GM23248 (cell line): Measurements from ENCODE around the gene ADPRHL1. TPM values are rescaled to one million over a fixed set of nuclear protein-coding genes. Genes with fewer than 3 reads are reported as not detected.

Experiments
- DNase-seq: peaks from one replicate; pipeline ENCODE4 v3.0.0-alpha.2; 2015
- H2AFZ ChIP-seq: fragments of 200-600 bp; sonication (generic); 2 replicates; pipeline ENCODE4 v1.6.1; 2016; ENCODE audit warnings: antibody characterized with exemption
- H3F3A ChIP-seq: fragments of 200-600 bp; sonication (generic); 2 replicates; pipeline ENCODE4 v1.6.1; 2016; ENCODE audit warnings: mild to moderate bottlenecking, antibody characterized with exemption, mixed run types; ENCODE audit not compliant: insufficient read depth
- H3K27ac ChIP-seq: fragments of 200-600 bp; sonication (generic); 2 replicates; pipeline ENCODE4 v1.5.1; 2016; ENCODE audit warnings: mild to moderate bottlenecking
- H3K27me3 ChIP-seq: fragments of 200-600 bp; sonication (generic); replicated peaks from 2 replicates; pipeline ENCODE4 v1.6.1; 2016; ENCODE audit warnings: mild to moderate bottlenecking; ENCODE audit not compliant: insufficient read depth
- H3K36me3 ChIP-seq: fragments of 200-600 bp; sonication (generic); 2 replicates; pipeline ENCODE4 v1.6.1; 2016; ENCODE audit warnings: low read depth, mild to moderate bottlenecking
- H3K4me1 ChIP-seq: fragments of 200-600 bp; sonication (generic); 2 replicates; pipeline ENCODE4 v1.6.1; 2016; ENCODE audit warnings: mild to moderate bottlenecking; ENCODE audit not compliant: insufficient read depth
- H3K4me2 ChIP-seq: fragments of 200-600 bp; sonication (generic); one replicate; pipeline ENCODE4 v1.6.1; 2016; ENCODE audit warnings: mild to moderate bottlenecking; ENCODE audit not compliant: unreplicated experiment
- H3K4me3 ChIP-seq: fragments of 200-600 bp; sonication (generic); 2 replicates; pipeline ENCODE4 v1.5.1; 2016; ENCODE audit warnings: mild to moderate bottlenecking
- H3K79me2 ChIP-seq: fragments of 200-600 bp; sonication (generic); 2 replicates; pipeline ENCODE4 v1.6.1; 2016; ENCODE audit warnings: mild to moderate bottlenecking; ENCODE audit not compliant: insufficient read depth
- H3K9ac ChIP-seq: fragments of 200-600 bp; sonication (generic); 2 replicates; pipeline ENCODE4 v1.6.1; 2016; ENCODE audit warnings: mild to moderate bottlenecking
- H3K9me2 ChIP-seq: fragments of 200-600 bp; sonication (generic); 2 replicates; pipeline ENCODE4 v1.6.1; 2016; ENCODE audit warnings: mixed run types, mild to moderate bottlenecking, moderate library complexity; ENCODE audit not compliant: insufficient read depth
- H3K9me3 ChIP-seq: fragments of 200-600 bp; sonication (generic); one replicate; pipeline ENCODE4 v1.6.1; 2017; ENCODE audit warnings: low read depth
- H4K20me1 ChIP-seq: fragments of 200-600 bp; sonication (generic); 2 replicates; pipeline ENCODE4 v1.6.0; 2016; ENCODE audit not compliant: insufficient read depth
- EZH2 ChIP-seq: fragments of 200-600 bp; sonication (generic); IDR thresholded peaks from 2 replicates; pipeline ENCODE4 v1.6.1; 2018; ENCODE audit warnings: antibody characterized with exemption, mild to moderate bottlenecking; ENCODE audit not compliant: insufficient read depth, poor library complexity, severe bottlenecking
- EZH2phosphoT487 ChIP-seq: fragments of 200-600 bp; sonication (generic); IDR thresholded peaks from 2 replicates; pipeline ENCODE4 v1.6.1; 2018; ENCODE audit warnings: antibody characterized with exemption, moderate library complexity, mild to moderate bottlenecking, low read depth; ENCODE audit not compliant: insufficient read depth
- WGBS, 2 experiments: methylation state at CpG; one replicate each; pipeline ENCODE4 v1.1.6; 2015 to 2017; ENCODE audit warnings: low lambda C conversion rate in 2 of 2, low coverage in 1 of 2; ENCODE audit errors: missing lambda C conversion rate in 2 of 2; 5-methylcytosine and 5-hydroxymethylcytosine counted together
- in situ Hi-C: fragments of 300-500 bp; cut with MboI; formaldehyde crosslinking; loops from 2 replicates; pipeline ENCODE4 v1.15.0; 2020
- polyA plus RNA-seq: library from polyadenylated mRNA; unstranded; fragments of >200 nt; fragmentation: Nextera tagmentation; extraction: Ambion mirVana; gene quantifications from 2 replicates; pipeline ENCODE4 v1.2.1, GENCODE V29; 2016
- total RNA-seq: library from RNA; depleted of rRNA; stranded (reverse); fragments of >200 nt; shearing (Covaris generic); gene quantifications from 2 replicates; pipeline ENCODE4 v1.2.3, GENCODE V29; 2014

The ADPRHL1 gene
- total and polyA plus RNA-seq, 2 experiments from 2014 or later: 1.8 to 2.2 TPM

- Histone ChIP-seq H3K27me3 (no peaks in the 10 kb centered on the region), H3K4me1 (peaks cover 6% of the 10 kb centered on the region; the same call in 1 of the 2 replicates), H3K79me2 (no peaks in the 10 kb centered on the region), H3K36me3 (no peaks in the 10 kb centered on the region), H3K9me3 (no peaks in the 10 kb centered on the region), H3K4me2 (peak overlapping the region; percentile 5), H3K9me2 (no peaks in the 10 kb centered on the region), H2AFZ (peak overlapping the region; percentile 8; the same call in 1 of the 2 replicates), H3K9ac (no peak overlapping the region), H3K27ac (no peak overlapping the region), H3K4me3 (no peak overlapping the region), H4K20me1 (no peaks in the 10 kb centered on the region), H3F3A (0 out of 2 replicates have a peak, but pooled peaks cover 7% of the 10 kb centered on the region)
- in situ Hi-C loops: no loop called here
- TF ChIP-seq EZH2 (no peak), EZH2phosphoT487 (no peak)
- WGBS, 2 experiments: 17 to 22% methylated on average over 15 of the region's 15 CpGs
- DNase-seq: peak; percentile 58
These were observed 31.5 kb downstream of the ADPRHL1 start for GRCh38 chr13:113421673-113422270.

- no peak overlapping the region for H2AFZ ChIP-seq
- DNase-seq: peak; percentile 20
- in situ Hi-C loops: no loop called here
- peaks cover 6% of the 10 kb centered on the region; the same call in 1 of the 2 replicates for H3K4me1 ChIP-seq
- H3K9me3 ChIP-seq: no peaks in the 10 kb centered on the region
- H3K27me3 ChIP-seq: no peaks in the 10 kb centered on the region
- no peaks in the 10 kb centered on the region for H4K20me1 ChIP-seq
- no peaks in the 10 kb centered on the region for H3K9me2 ChIP-seq
- WGBS, 2 experiments: 38 to 43% methylated on average over 14 to 27 of the region's 38 CpGs
- H3K4me2 ChIP-seq: peak overlapping the region; percentile 5
- H3F3A ChIP-seq: 0 out of 2 replicates have a peak, but pooled peaks cover 7% of the 10 kb centered on the region
- TF ChIP-seq EZH2phosphoT487: no peak
- TF ChIP-seq EZH2: no peak
- no peak overlapping the region for H3K27ac ChIP-seq
- no peak overlapping the region for H3K9ac ChIP-seq
- H3K4me3 ChIP-seq: no peak overlapping the region
- H3K79me2 ChIP-seq: no peaks in the 10 kb centered on the region
- no peaks in the 10 kb centered on the region for H3K36me3 ChIP-seq
These were observed 32.3 kb downstream of the ADPRHL1 start for GRCh38 chr13:113420833-113421600.

- no peak overlapping the region for H2AFZ ChIP-seq
- no peaks in the 10 kb centered on the region for H3K9me3 ChIP-seq
- H3F3A ChIP-seq: 0 out of 2 replicates have a peak, but pooled peaks cover 7% of the 10 kb centered on the region
- H3K4me1 ChIP-seq: peaks cover 6% of the 10 kb centered on the region; the same call in 1 of the 2 replicates
- H3K4me3 ChIP-seq: no peak overlapping the region
- H3K9ac ChIP-seq: no peak overlapping the region
- 84 to 88% methylated on average over 15 of the region's 15 CpGs for WGBS, 2 experiments
- DNase-seq: no peak
- in situ Hi-C loops: no loop called here
- no peaks in the 10 kb centered on the region for H4K20me1 ChIP-seq
- no peaks in the 10 kb centered on the region for H3K79me2 ChIP-seq
- no peaks in the 10 kb centered on the region for H3K27me3 ChIP-seq
- H3K36me3 ChIP-seq: no peaks in the 10 kb centered on the region
- H3K9me2 ChIP-seq: no peaks in the 10 kb centered on the region
- TF ChIP-seq EZH2: no peak
- no peak for TF ChIP-seq EZH2phosphoT487
- no peak overlapping the region for H3K27ac ChIP-seq
- no peak overlapping the region for H3K4me2 ChIP-seq
These were observed 33.1 kb downstream of the ADPRHL1 start for GRCh38 chr13:113420232-113420631.

GRCh38 chr13:113419531-113420193, 33.6 kb downstream of the ADPRHL1 start:
- in situ Hi-C loops: no loop called here

More at GRCh38 chr13:113419531-113420193, 33.6 kb downstream of the ADPRHL1 start:
- H3K9me3 ChIP-seq: no peaks in the 10 kb centered on the region
- no peaks in the 10 kb centered on the region for H3K36me3 ChIP-seq
- H3K4me1 ChIP-seq: peaks cover 6% of the 10 kb centered on the region; the same call in 1 of the 2 replicates
- WGBS, 2 experiments: 92% methylated on average over 18 of the region's 18 CpGs
- H3K9me2 ChIP-seq: no peaks in the 10 kb centered on the region
- H3K4me3 ChIP-seq: no peak overlapping the region
- H3K79me2 ChIP-seq: no peaks in the 10 kb centered on the region
- H3K27me3 ChIP-seq: no peaks in the 10 kb centered on the region
- H4K20me1 ChIP-seq: no peaks in the 10 kb centered on the region
- no peak overlapping the region for H2AFZ ChIP-seq
- no peak overlapping the region for H3K9ac ChIP-seq
- H3K27ac ChIP-seq: no peak overlapping the region
- TF ChIP-seq EZH2: no peak
- TF ChIP-seq EZH2phosphoT487: no peak
- no peak for DNase-seq
- no peak overlapping the region for H3K4me2 ChIP-seq
- H3F3A ChIP-seq: 0 out of 2 replicates have a peak, but pooled peaks cover 7% of the 10 kb centered on the region
